Measurements from ENCODE around the gene SCG5.

SCG5 gene

GRCh38 chr15:32692286-32692685 is 50.8 kb downstream of the SCG5 start:
- H3K27ac ChIP-seq (ENCODE audit: low read depth, low read length) = no peak overlapping the region
- 83% methylated on average over 2 of the region's 2 CpGs for WGBS
- H3K36me3 ChIP-seq (ENCODE audit: insufficient read depth, low read length) = no peaks in the 10 kb centered on the region
- no peak overlapping the region for H3K9ac ChIP-seq (ENCODE audit: low read depth, low read length)
- H3K9me3 ChIP-seq (ENCODE audit: insufficient read depth, low read depth, low read length) = no peaks in the 10 kb centered on the region
- no peaks in the 10 kb centered on the region for H3K27me3 ChIP-seq (ENCODE audit: insufficient read depth, low read length)
- no peak overlapping the region for H3K4me3 ChIP-seq (ENCODE audit: low read length)
- H3K4me1 ChIP-seq (ENCODE audit: insufficient read depth, low read length) = no peaks in the 10 kb centered on the region

- Histone ChIP-seq H3K4me1 (ENCODE audit: insufficient read depth, low read length) (no peaks in the 10 kb centered on the region), H3K9me3 (ENCODE audit: insufficient read depth, low read depth, low read length) (no peaks in the 10 kb centered on the region), H3K4me3 (ENCODE audit: low read length) (no peak overlapping the region), H3K9ac (ENCODE audit: low read depth, low read length) (no peak overlapping the region), H3K36me3 (ENCODE audit: insufficient read depth, low read length) (no peaks in the 10 kb centered on the region), H3K27ac (ENCODE audit: low read depth, low read length) (no peak overlapping the region), H3K27me3 (ENCODE audit: insufficient read depth, low read length) (no peaks in the 10 kb centered on the region)
- 84% methylated on average over 3 of the region's 3 CpGs for WGBS
Observed at GRCh38 chr15:32694222-32694983, 52.9 kb downstream of the SCG5 start.

GRCh38 chr15:32698773-32699390 is 57.4 kb downstream of the SCG5 start:
- Histone ChIP-seq H3K27ac (ENCODE audit: low read depth, low read length) (no peak overlapping the region), H3K36me3 (ENCODE audit: insufficient read depth, low read length) (no peaks in the 10 kb centered on the region), H3K9ac (ENCODE audit: low read depth, low read length) (no peak overlapping the region), H3K9me3 (ENCODE audit: insufficient read depth, low read depth, low read length) (no peaks in the 10 kb centered on the region), H3K27me3 (ENCODE audit: insufficient read depth, low read length) (no peaks in the 10 kb centered on the region), H3K4me3 (ENCODE audit: low read length) (no peak overlapping the region), H3K4me1 (ENCODE audit: insufficient read depth, low read length) (no peaks in the 10 kb centered on the region)
- WGBS = 73% methylated on average over 5 of the region's 5 CpGs

GRCh38 chr15:32700501-32701150 is 59.1 kb downstream of the SCG5 start:
- Histone ChIP-seq H3K36me3 (ENCODE audit: insufficient read depth, low read length) (no peaks in the 10 kb centered on the region), H3K27me3 (ENCODE audit: insufficient read depth, low read length) (no peaks in the 10 kb centered on the region), H3K4me1 (ENCODE audit: insufficient read depth, low read length) (peaks cover 15% of the 10 kb centered on the region; the same call in 1 of the 2 replicates), H3K9me3 (ENCODE audit: insufficient read depth, low read depth, low read length) (no peaks in the 10 kb centered on the region), H3K9ac (ENCODE audit: low read depth, low read length) (no peak overlapping the region), H3K4me3 (ENCODE audit: low read length) (no peak overlapping the region), H3K27ac (ENCODE audit: low read depth, low read length) (no peak overlapping the region)
- WGBS = 89% methylated on average over 14 of the region's 14 CpGs

GRCh38 chr15:32701863-32702262 is 60.4 kb downstream of the SCG5 start:
- Histone ChIP-seq H3K27ac (ENCODE audit: low read depth, low read length) (no peak overlapping the region), H3K9ac (ENCODE audit: low read depth, low read length) (no peak overlapping the region), H3K36me3 (ENCODE audit: insufficient read depth, low read length) (no peaks in the 10 kb centered on the region), H3K4me3 (ENCODE audit: low read length) (no peak overlapping the region), H3K4me1 (ENCODE audit: insufficient read depth, low read length) (peaks cover 15% of the 10 kb centered on the region; the same call in 1 of the 2 replicates), H3K27me3 (ENCODE audit: insufficient read depth, low read length) (no peaks in the 10 kb centered on the region), H3K9me3 (ENCODE audit: insufficient read depth, low read depth, low read length) (no peaks in the 10 kb centered on the region)
- 100% methylated on average over 1 of the region's 3 CpGs for WGBS

- no peak overlapping the region for H3K4me3 ChIP-seq (ENCODE audit: low read length)
- WGBS = 88% methylated on average over 8 of the region's 8 CpGs
- no peaks in the 10 kb centered on the region for H3K36me3 ChIP-seq (ENCODE audit: insufficient read depth, low read length)
- H3K9me3 ChIP-seq (ENCODE audit: insufficient read depth, low read depth, low read length) = no peaks in the 10 kb centered on the region
- H3K9ac ChIP-seq (ENCODE audit: low read depth, low read length) = no peak overlapping the region; the same call in 1 of the 2 replicates
- H3K4me1 ChIP-seq (ENCODE audit: insufficient read depth, low read length) = peaks cover 15% of the 10 kb centered on the region; the same call in 1 of the 2 replicates
- no peaks in the 10 kb centered on the region for H3K27me3 ChIP-seq (ENCODE audit: insufficient read depth, low read length)
- no peak overlapping the region for H3K27ac ChIP-seq (ENCODE audit: low read depth, low read length)
Observed at GRCh38 chr15:32704395-32704981, 63.0 kb downstream of the SCG5 start.

- Histone ChIP-seq H3K27ac (ENCODE audit: low read depth, low read length) (no peak overlapping the region), H3K27me3 (ENCODE audit: insufficient read depth, low read length) (no peaks in the 10 kb centered on the region), H3K9ac (ENCODE audit: low read depth, low read length) (no peak overlapping the region), H3K36me3 (ENCODE audit: insufficient read depth, low read length) (no peaks in the 10 kb centered on the region), H3K9me3 (ENCODE audit: insufficient read depth, low read depth, low read length) (no peaks in the 10 kb centered on the region), H3K4me1 (ENCODE audit: insufficient read depth, low read length) (peaks cover 15% of the 10 kb centered on the region; the same call in 1 of the 2 replicates), H3K4me3 (ENCODE audit: low read length) (no peak overlapping the region)
- 90% methylated on average over 2 of the region's 2 CpGs for whole genome bisulfite sequencing
Observed at GRCh38 chr15:32705446-32705845, 63.9 kb downstream of the SCG5 start.

GRCh38 chr15:32706704-32707103 is 65.2 kb downstream of the SCG5 start:
- Histone ChIP-seq H3K36me3 (ENCODE audit: insufficient read depth, low read length) (no peaks in the 10 kb centered on the region), H3K27me3 (ENCODE audit: insufficient read depth, low read length) (no peaks in the 10 kb centered on the region), H3K27ac (ENCODE audit: low read depth, low read length) (no peak overlapping the region), H3K9me3 (ENCODE audit: insufficient read depth, low read depth, low read length) (no peaks in the 10 kb centered on the region), H3K4me1 (ENCODE audit: insufficient read depth, low read length) (peaks cover 15% of the 10 kb centered on the region; the same call in 1 of the 2 replicates), H3K9ac (ENCODE audit: low read depth, low read length) (no peak overlapping the region), H3K4me3 (ENCODE audit: low read length) (no peak overlapping the region)
- 76% methylated on average over 3 of the region's 3 CpGs for WGBS

- H3K36me3 ChIP-seq (ENCODE audit: insufficient read depth, low read length) = no peaks in the 10 kb centered on the region
- no peak overlapping the region for H3K27ac ChIP-seq (ENCODE audit: low read depth, low read length)
- WGBS = 79% methylated on average over 6 of the region's 6 CpGs
- H3K9me3 ChIP-seq (ENCODE audit: insufficient read depth, low read depth, low read length) = no peaks in the 10 kb centered on the region
- no peaks in the 10 kb centered on the region for H3K27me3 ChIP-seq (ENCODE audit: insufficient read depth, low read length)
- H3K4me1 ChIP-seq (ENCODE audit: insufficient read depth, low read length) = peaks cover 15% of the 10 kb centered on the region; the same call in 1 of the 2 replicates
- H3K4me3 ChIP-seq (ENCODE audit: low read length) = no peak overlapping the region
- H3K9ac ChIP-seq (ENCODE audit: low read depth, low read length) = no peak overlapping the region
Observed at GRCh38 chr15:32707436-32707835, 65.9 kb downstream of the SCG5 start.

- no peaks in the 10 kb centered on the region for H3K36me3 ChIP-seq (ENCODE audit: insufficient read depth, low read length)
- peaks cover 12% of the 10 kb centered on the region for H3K27me3 ChIP-seq (ENCODE audit: insufficient read depth, low read length)
- 91% methylated on average over 9 of the region's 9 CpGs for WGBS
- H3K9ac ChIP-seq (ENCODE audit: low read depth, low read length) = no peak overlapping the region
- peaks cover 11% of the 10 kb centered on the region; the same call in 1 of the 2 replicates for H3K4me1 ChIP-seq (ENCODE audit: insufficient read depth, low read length)
- H3K4me3 ChIP-seq (ENCODE audit: low read length) = no peak overlapping the region
- H3K27ac ChIP-seq (ENCODE audit: low read depth, low read length) = no peak overlapping the region
- no peaks in the 10 kb centered on the region for H3K9me3 ChIP-seq (ENCODE audit: insufficient read depth, low read depth, low read length)
Observed at GRCh38 chr15:32709295-32710033, 68.0 kb downstream of the SCG5 start.

Data from HUES64 (cell line).